ELF-1 (cell line): ENCODE data around the gene PLCG2.
"Not testable (repeated sequence)": the region's sequence is repeated elsewhere in the genome, so short reads cannot be mapped to it uniquely, and the experiment has no call there.

ENCODE experiments used
- DNase-seq: peaks from one replicate; pipeline ENCODE4 v3.0.0-alpha.2; 2016; ENCODE audit warnings: low read depth, low spot score

The PLCG2 gene

DNA sequence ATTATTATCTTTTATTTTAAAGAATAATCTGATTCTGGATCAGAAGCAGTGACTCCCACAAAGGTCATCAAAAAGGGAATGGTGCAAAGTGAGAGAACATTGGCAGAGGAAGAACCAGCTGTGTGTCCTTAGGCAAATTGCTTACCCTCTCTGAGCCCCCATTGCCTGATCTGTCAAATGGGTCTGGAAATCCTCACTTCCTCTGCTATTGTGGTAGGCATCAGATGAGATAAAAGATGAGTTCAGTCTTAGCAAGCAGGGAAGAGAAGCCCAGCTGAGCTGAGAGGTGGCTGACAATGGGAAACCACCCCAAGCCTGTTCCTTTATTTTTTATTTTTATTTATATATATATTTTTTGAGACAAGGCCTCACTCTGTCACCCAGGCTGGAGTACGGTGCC lies 24.2 kb upstream of the PLCG2 start:
- DNase-seq: no peak

DNA sequence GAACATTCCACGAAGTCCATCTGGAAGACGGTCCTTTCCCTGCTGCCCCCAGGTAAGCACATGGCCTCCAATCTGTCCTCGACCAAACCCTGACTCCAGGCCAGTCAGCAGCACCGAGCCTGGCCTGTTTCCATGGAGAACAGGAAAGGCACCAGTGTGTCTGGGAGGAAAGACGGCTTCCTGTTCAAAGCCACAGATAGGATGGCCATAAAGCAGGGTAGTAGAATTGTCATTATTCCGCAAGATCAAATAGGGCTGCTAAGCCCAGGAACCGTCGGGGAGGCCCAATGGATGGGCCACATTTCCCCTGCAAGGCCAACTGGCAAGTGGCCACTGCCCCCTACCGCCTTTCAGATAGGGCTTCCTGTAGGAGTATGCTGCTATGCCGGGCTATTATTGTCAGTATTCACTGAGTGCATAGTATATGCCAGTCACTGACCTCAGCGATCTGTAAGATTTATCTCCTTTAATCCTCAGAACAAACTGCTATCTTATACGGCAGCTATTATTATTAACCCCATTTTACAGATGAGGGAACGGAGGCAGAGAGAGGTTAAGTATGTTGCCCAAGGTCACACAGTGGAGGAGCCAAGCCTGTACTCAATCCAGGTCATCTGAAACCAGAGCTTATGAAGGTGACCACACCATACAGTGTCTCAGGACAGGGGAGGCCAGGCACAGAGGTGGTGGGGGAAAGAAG lies 23.0 kb upstream of the PLCG2 start:
- peak; percentile 30 for DNase-seq

DNA sequence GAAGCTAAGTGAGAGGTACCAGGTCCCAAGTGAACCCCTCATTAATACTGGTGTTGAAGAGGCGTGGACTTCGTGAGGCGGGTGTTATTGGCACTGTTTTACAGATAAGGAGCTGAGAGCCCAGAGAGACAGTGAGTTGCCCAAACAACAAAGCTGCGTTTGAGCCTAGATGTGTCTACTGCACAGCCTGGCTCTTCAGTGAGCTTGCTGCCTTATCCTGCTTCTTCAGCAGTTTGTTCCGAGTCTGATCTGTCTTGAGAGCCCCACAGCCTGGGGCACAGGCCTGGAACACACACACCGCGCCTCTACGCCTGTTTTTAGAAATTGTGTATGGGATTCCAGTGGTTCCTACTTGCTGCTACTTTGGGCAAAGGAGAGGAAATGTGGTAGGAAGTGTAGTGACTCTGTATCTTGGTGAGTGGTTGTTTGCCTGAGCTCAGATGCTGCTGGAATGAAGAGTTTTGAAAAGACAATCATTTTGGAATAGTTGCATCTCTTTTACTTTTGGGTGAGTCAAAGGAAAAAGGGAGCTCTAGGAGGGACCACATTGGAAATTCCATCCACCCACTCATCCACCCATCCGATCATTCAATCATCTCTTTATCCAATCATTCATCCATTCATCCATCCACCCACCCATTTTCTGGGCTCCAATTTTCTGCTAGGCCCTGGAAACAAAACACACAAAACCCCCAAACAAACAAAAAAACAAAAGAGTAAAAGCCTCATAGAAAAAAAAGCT lies 22.3 kb upstream of the PLCG2 start:
- DNase-seq: no peak

DNA sequence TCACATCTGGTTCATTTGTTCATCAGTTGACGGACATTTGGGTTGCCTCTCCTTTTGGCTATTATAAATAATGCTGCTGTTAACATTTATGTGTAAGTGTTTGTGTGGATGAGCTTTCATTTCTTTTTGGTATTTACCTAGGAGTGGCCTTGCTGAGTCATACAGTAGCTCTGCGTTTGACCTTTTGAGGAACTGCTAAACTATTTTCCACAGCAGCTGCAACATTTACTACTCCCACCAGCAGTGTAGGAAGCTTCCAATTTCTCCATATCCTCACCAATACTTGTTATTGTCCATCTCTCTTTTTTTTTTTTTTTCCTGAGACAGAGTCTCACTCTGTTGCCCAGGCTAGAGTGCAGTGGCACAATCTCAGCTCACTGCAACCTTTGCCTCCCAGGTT lies 20.7 kb upstream of the PLCG2 start:
- no peak for DNase-seq

DNA sequence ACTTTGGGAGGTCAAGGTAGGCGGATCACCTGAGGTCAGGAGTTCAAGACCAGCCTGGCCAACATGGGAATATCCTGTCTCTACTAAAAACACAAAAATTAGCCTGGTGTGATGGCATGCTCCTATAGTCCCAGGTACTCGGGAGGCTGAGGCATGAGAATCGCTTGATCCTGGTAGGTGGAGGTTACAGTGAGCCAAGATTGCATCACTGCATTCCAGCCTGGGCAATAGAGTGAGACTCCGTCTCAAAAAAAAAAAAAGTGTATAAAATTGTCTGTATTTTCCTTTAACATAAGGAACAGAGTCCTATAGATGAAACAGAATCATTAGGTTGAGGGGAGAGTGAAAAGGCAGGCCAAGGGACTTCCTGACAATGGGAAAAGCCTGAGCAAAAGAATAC lies 16.8 kb upstream of the PLCG2 start:
- DNase-seq: not testable (repeated sequence)

DNA sequence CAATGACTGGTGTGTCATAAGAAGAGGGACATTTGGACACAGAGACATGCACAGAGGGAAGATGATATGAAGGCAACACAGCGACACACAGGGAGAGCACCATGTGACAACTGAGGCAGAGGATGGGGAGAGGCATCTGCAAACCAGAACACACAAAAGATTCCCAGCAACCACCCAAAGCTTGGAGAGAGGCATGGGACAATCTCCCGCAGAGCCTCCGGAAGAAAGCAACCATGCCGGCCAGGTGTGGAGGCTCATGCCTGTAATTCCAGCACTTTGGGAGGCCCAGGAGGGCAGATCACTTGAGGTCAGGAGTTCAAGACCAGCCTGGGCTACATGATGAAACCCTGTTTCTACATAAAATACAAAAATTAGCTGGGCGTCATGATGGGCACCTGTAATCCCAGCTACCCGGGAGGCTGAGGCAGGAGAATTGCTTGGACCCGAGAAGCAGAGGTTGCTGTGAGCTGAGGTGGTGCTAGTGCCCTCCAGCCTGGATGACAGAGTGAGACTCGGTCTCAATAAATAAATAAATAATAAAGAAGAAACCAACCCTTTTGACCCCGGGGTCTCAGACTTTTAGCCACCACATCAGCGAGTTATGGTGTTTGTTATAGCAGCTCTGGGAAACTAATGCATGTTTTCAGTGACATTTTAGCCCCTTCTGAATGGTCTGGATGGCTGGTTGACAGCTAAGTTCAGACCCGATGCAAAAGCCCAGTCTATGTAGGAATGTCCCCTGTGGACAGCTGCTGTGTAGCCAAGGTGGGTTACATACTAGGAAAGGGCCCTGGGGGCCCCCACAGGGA lies 13.8 kb upstream of the PLCG2 start:
- DNase-seq: no peak

DNA sequence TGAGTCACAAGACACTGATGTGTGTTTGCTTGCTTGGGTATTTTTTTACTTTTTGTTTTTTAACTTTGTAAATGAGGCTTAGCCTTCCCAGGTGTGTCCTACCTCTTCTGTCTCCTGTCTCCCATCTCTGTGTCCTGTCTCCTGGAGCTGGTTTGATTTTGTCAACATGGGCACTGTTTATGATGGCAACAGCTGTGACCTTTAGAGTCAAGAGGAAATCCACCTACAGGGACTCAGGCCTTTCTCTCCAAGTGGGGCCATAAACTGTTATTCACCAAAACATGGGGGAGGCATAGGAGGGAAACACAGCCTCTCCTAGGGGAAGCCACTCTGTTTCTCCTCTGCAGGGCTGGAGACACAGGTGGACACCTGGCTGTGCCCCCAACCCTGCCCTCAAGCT lies 13.1 kb upstream of the PLCG2 start:
- no peak for DNase-seq

DNA sequence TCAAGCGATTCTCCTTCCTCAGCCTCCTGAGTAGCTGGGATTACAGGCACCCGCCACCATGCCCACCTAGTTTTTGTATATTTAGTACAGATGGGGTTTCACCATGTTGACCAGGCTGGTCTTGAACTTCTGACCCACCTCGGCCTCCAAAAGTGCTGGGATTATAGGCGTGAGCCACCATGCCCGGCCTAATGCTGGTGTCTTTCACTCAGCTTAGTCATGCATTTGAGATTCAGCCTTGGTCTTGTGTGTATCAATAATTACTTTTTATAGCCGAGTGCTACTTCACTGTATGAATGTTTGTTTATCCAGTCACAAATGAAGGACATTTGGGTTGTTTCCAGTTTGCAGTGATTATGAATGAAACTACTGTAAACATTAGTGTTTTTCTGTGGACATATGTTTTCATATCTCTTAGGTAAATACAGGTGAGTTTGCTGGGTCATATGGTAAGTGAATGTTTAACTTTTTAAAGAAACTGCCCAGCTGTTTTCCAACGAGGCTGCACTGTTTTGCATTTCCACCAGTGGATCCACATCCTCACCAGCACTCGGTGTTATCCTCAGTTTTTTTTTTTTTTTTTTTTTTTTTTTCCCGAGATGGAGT lies 11.0 kb upstream of the PLCG2 start:
- no peak for DNase-seq

DNA sequence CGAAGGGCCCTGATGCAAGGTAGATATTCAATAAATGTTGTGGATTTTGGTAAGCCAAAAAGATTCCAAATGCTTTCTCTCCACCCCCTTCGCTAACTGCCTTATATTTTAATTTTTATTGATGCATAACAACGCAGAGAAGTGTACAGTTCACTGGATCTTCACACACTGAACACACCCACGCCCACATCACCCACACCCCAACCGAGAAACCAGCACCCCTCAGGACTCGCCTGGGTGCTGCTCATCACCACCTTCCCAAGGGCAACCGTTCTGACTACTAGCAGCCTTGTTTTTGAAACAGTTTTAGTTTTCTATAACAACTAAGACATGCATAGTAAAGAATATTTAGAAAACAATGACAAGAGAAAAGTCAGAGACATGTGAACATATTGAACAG lies 9.1 kb upstream of the PLCG2 start:
- no peak for DNase-seq

DNA sequence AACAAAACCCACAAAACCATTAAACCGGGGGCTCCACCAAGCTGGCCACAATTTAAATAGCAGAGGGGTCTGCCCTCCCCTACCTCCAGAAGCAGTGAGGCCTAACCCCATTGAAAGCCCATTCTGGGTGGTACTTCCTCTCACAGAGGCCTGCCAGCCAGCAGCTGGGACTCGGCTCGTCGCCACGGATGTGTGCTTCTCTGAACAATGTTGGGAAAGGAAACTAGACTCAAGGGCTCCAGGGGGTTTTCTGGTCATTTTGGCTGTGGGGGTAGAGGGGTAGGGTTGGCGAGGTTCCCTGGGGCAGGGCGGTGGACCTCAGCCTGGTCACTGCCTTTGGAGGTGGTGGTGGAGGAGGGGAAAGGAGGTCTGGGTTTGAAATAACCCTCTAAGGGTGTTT lies 4.7 kb upstream of the PLCG2 start:
- no peak for DNase-seq

DNA sequence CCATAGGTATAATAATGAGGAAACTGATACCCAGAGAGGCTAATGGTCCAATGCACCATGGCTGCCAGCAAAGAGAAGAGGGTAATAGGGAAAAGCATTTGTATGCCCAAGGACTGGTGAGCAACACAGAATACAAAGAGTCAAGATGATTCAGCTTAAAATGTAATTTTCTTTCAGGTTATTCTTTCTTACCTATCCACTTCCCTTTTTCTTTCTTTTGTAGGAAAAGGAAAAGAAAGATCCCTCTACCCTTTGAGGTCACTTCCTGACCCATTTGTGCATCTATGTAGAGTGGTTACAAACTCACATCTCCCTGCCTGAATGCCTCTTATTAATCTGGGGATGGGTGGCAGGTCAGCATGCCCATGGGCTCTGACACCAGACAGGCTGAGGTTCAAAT lies 3.5 kb upstream of the PLCG2 start:
- no peak for DNase-seq

DNA sequence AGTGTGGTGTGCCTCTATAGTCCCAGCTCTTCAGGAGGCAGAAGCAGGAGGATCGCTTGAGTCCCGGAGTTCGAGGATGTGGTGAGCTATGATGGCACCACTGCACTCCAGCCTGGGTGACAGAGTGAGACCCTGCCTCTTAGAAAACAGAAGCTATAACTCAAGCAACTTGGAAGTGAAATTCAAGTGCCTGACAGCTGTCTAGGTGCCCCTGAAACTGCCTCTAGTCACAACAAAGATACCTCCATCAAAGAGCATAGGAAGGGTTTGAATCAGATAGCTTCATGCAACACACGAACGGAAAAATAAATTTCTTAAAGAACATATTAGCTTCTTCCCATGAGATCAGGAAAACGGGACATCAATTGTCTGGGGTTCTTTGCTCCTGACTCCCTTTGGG lies 860 bp upstream of the PLCG2 start:
- no peak for DNase-seq

DNA sequence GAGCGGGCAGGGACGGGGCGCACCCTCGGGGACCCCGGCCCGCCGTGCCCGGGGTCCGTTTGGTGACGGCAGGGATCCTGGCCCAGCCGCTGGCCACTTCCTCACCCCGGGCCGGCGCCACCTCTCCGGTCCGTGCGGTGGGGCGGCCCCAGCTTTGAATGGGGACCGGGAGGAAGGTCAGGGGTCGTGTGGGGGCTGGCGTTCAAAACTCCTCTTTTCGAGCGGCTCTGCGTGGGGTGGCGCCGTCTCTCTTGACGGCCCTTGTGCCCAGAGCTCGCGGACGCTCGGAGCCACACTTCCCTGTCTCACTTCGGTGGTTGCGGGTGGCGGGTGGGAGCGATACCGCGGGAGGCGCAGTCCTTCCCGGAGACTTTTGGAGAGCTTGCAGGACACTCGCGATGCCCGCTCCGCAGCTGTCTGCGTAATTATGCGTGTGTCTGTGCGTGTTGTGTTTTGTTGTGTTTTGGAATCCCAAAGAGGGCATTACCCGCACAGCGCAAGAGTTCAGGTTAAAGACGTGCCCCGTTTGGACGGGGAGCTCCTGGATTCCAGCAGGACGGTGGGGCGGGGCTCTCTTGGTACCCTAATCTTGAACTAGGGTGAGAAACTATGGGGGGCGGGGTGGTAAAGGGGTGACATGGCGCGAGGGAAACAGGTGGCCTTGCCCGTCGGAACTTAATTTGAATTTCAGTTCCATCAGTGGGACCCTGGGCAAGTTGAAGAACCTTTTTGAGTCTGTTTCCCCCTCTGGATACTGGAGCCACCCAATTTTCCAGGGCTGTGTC lies 637 bp downstream of the PLCG2 start:
- DNase-seq: no peak

DNA sequence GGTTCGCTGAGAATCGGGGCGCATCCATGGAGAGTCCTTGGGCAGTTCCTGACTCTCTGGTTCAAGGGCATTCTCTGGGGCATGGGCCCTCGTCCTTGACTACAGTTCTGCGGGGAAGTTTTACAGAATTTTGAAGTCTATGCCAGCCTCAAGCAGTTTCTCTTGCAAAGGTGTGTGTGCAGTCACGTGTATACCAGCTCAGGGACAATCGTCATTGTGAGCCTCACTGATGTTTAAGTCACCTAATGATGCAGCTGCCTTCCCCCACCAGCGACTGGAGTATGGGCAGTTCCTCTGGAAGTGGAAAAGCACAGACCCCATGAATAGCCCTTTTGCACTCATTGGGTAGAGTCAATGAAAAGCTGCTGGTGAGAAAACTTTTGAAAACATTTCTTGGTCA lies 1.3 kb downstream of the PLCG2 start:
- DNase-seq: no peak

DNA sequence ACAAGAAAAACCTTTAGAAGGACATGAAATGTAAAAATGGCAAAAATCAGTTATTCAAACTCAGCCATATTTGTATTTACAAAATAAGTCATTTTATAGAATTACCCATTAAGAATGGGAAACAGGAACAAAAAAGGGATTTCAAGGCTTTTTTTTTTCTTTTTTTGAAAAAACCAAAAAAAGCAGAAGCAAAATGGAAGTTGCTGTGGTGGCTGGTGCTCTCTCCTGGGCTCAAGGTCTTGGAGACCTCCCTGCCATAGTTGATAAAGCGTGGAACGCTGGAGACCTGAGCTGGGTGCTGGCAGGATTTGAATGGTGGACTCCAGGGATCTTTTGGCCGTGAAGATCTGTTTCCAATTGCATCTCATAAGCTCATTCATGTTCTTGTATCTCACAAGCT lies 3.1 kb downstream of the PLCG2 start:
- no peak for DNase-seq

DNA sequence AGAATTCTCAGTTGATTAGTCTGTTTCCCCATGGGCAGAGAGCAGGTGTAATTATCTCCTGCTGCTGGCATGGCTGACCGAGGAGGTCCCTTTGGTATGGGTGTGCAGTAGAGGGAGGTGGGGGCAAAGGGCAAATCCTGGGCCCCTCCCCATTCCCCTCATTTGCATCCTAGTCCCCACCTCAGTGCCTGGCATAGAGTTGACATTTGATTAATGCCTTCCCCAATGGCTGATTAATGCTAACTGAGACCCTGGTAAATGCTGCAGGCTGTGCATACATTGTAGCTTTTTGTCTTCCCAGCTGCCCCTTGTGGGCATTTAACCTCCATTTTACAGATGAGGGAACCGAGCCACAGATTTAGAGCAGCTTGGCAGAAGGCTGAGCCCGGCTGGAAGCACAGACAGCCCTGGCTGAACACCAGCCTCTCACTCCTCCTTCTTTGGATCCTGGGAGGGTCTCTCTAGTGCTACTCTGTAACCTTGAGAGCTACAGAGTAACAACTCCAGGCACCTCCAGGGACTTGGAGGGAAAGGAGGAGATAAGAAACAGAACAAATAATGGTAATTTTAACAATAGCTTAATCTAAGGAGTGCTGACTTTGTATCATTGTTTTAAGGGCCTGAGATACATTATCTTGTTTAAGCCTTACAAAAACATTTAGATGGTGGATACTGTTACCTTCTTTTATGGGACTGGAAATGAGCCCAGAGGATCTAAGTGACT lies 5.1 kb downstream of the PLCG2 start:
- no peak for DNase-seq

DNA sequence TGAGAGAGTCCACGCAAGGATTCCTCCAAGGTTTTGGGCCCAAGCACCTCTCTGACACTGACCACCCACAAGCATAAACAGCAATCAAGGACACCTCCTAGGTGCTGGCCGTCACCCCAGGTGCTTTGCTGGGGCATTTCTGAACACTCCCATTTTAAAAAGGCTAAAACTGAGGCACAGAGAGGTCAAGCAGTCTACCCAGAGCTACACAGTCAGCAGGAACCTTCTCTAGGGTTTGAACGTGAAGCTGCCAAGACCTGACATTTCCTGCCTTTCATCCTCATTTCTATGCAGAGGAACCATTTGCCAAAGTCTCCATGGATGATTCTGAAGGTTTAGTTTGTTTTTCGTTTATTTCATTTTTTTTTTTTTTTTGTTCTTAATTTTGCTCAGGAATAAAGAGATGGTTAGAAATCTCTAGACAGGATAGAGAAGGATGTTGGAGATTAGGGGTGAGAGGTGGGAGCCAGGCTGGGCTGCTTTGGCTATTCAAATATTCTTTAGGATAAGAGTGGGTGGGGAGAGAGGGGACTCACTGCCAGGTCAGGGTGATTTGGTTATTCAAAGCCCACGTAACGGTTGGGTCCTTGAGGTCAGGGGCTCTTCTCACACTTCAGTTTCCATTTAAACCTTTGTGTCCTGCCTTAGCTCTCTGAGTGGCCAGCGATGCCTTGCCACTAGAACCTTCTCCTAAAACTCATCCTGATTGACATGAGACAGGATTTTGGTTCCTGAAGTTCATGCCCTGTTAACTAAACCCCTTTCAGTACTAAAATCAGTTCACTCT lies 6.2 kb downstream of the PLCG2 start:
- no peak for DNase-seq

DNA sequence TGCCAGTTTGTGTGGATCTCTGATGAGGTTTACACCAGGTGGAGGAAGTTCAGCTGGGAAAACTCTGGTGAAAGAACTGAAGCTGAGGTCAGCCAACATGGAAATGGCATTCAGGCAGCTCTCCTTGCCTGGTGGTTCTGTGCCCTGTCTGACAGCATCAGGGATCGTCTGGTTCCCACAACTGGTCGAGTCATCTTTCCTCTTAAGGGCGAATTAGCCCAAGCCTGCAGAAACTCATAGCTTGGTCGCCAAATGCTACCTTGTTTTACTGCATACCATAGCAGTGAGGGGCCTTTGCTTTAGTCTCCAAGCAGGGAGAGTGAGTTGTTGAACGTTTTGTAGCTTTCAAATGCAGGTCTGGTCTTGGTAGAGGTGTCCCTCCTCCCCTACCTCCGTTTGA lies 7.2 kb downstream of the PLCG2 start:
- DNase-seq: peak; percentile 72

DNA sequence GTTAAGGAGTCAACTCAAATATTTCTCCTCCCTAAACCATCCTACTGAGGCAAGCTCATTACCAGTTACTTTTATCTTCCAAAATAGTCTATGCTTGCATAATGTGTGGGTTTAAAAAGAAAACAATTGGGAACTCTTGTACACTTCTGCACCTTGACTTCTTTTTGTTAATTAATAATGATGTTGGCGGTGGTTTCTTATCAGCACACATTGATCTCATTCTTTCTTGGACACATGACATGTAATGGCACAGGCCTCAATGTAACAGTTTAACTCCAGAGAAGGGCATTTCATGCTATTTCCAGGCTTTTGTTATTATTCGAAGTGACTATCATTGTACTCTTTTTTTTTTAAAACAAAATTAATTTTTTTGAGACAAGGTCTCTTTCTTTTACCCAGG lies 7.8 kb downstream of the PLCG2 start:
- DNase-seq: no peak

DNA sequence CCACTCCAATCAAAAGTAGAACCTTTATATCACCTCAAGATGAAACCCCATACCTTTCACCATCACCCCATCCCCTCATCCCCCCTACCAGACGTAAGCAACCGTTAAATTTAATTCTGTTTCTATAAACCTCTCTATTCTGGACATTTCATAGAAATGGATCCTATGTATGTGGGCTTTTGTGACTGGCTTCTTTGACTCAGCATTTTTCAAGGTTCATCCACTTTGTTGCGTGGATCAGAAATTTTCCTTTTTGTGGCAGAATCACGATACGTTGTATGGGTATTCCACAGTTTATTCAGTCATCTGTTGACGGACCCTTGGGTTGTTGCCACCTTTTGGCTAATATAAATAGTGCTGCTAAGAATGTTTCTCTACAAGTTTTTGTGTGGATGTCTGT lies 8.6 kb downstream of the PLCG2 start:
- DNase-seq: no peak
